HEK293 (cell line): Measurements from ENCODE around the gene SLX9.

ENCODE experiments used
- EGR2 ChIP-seq: fragments of 450-650 bp; formaldehyde crosslinking; IDR thresholded peaks from 2 replicates; pipeline ENCODE4 v1.5.1; 2016; ENCODE audit warnings: low read depth, missing biosample characterization, missing genetic modification characterization
- GLI4 ChIP-seq: fragments of 450-650 bp; formaldehyde crosslinking; IDR thresholded peaks from 2 replicates; pipeline ENCODE4 v1.5.1; 2016; ENCODE audit warnings: missing biosample characterization, missing genetic modification characterization
- INSM2 ChIP-seq: fragments of 450-650 bp; formaldehyde crosslinking; IDR thresholded peaks from 2 replicates; pipeline ENCODE4 v1.5.1; 2016; ENCODE audit warnings: missing biosample characterization, missing genetic modification characterization
- KLF9 ChIP-seq: fragments of 450-650 bp; formaldehyde crosslinking; IDR thresholded peaks from 2 replicates; pipeline ENCODE4 v1.5.1; 2016; ENCODE audit warnings: missing biosample characterization, missing genetic modification characterization, low read depth
- MYNN ChIP-seq: fragments of 450-650 bp; formaldehyde crosslinking; IDR thresholded peaks from 2 replicates; pipeline ENCODE4 v1.5.1; 2016; ENCODE audit warnings: missing biosample characterization, missing genetic modification characterization, borderline replicate concordance
- SALL2 ChIP-seq: fragments of 450-650 bp; formaldehyde crosslinking; IDR thresholded peaks from 2 replicates; pipeline ENCODE4 v1.5.0; 2017; ENCODE audit warnings: missing biosample characterization, mild to moderate bottlenecking, missing genetic modification characterization, borderline replicate concordance
- ZBTB17 ChIP-seq: fragments of 450-650 bp; formaldehyde crosslinking; IDR thresholded peaks from 2 replicates; pipeline ENCODE4 v1.5.1; 2016; ENCODE audit warnings: missing biosample characterization, missing genetic modification characterization
- ZBTB7A ChIP-seq: fragments of 450-650 bp; formaldehyde crosslinking; IDR thresholded peaks from 2 replicates; pipeline ENCODE4 v1.5.1; 2016; ENCODE audit warnings: low read depth, missing biosample characterization, missing genetic modification characterization
- ZBTB8A ChIP-seq: fragments of 450-650 bp; formaldehyde crosslinking; IDR thresholded peaks from 2 replicates; pipeline ENCODE4 v1.5.1; 2016; ENCODE audit warnings: missing biosample characterization, missing genetic modification characterization
- ZFHX2 ChIP-seq: fragments of 450-650 bp; formaldehyde crosslinking; conservative IDR thresholded peaks from 2 replicates; pipeline ENCODE4 v1.5.1; 2016; ENCODE audit warnings: missing biosample characterization, missing genetic modification characterization
- ZFP37 ChIP-seq: fragments of 450-650 bp; formaldehyde crosslinking; IDR thresholded peaks from 2 replicates; pipeline ENCODE4 v1.5.1; 2016; ENCODE audit warnings: missing biosample characterization, missing genetic modification characterization
- ZNF138 ChIP-seq: fragments of 450-650 bp; formaldehyde crosslinking; IDR thresholded peaks from 2 replicates; pipeline ENCODE4 v1.5.1; 2016; ENCODE audit warnings: missing biosample characterization, missing genetic modification characterization, borderline replicate concordance
- ZNF214 ChIP-seq: fragments of 450-650 bp; formaldehyde crosslinking; IDR thresholded peaks from 2 replicates; pipeline ENCODE4 v1.5.1; 2017; ENCODE audit warnings: missing biosample characterization, mild to moderate bottlenecking, missing genetic modification characterization, borderline replicate concordance
- ZNF266 ChIP-seq: fragments of 450-650 bp; formaldehyde crosslinking; IDR thresholded peaks from 2 replicates; pipeline ENCODE4 v1.5.1; 2016; ENCODE audit warnings: missing biosample characterization, missing genetic modification characterization, low read depth
- ZNF302 ChIP-seq: fragments of 450-650 bp; formaldehyde crosslinking; IDR thresholded peaks from 2 replicates; pipeline ENCODE4 v1.5.1; 2016; ENCODE audit warnings: missing biosample characterization, missing genetic modification characterization, low read depth
- ZNF324 ChIP-seq: fragments of 450-650 bp; formaldehyde crosslinking; IDR thresholded peaks from 2 replicates; pipeline ENCODE4 v1.5.1; 2016; ENCODE audit warnings: missing biosample characterization, missing genetic modification characterization
- ZNF449 ChIP-seq: fragments of 450-650 bp; formaldehyde crosslinking; IDR thresholded peaks from 2 replicates; pipeline ENCODE4 v1.5.1; 2017; ENCODE audit warnings: missing biosample characterization, mild to moderate bottlenecking, missing genetic modification characterization, moderate library complexity
- ZNF514 ChIP-seq: fragments of 450-650 bp; formaldehyde crosslinking; IDR thresholded peaks from 2 replicates; pipeline ENCODE4 v1.5.1; 2016; ENCODE audit warnings: missing biosample characterization, missing genetic modification characterization
- ZNF544 ChIP-seq: fragments of 450-650 bp; formaldehyde crosslinking; IDR thresholded peaks from 2 replicates; pipeline ENCODE4 v1.5.0; 2017; ENCODE audit warnings: missing biosample characterization, missing genetic modification characterization
- ZNF548 ChIP-seq: fragments of 450-650 bp; formaldehyde crosslinking; IDR thresholded peaks from 2 replicates; pipeline ENCODE4 v1.5.1; 2016; ENCODE audit warnings: missing biosample characterization, missing genetic modification characterization
- ZNF596 ChIP-seq: fragments of 450-650 bp; IDR thresholded peaks from 2 replicates; pipeline ENCODE4 v1.5.0; 2018; ENCODE audit warnings: missing biosample characterization, mild to moderate bottlenecking, missing genetic modification characterization, moderate library complexity
- ZNF707 ChIP-seq: fragments of 450-650 bp; formaldehyde crosslinking; IDR thresholded peaks from 2 replicates; pipeline ENCODE4 v1.5.1; 2016; ENCODE audit warnings: missing biosample characterization, missing genetic modification characterization
- ZNF747 ChIP-seq: fragments of 450-650 bp; formaldehyde crosslinking; IDR thresholded peaks from 2 replicates; pipeline ENCODE4 v1.5.1; 2016; ENCODE audit warnings: missing biosample characterization, missing genetic modification characterization
- ZNF76 ChIP-seq: fragments of 450-650 bp; formaldehyde crosslinking; IDR thresholded peaks from 2 replicates; pipeline ENCODE4; 2016; ENCODE audit warnings: low read depth, missing biosample characterization, missing genetic modification characterization, borderline replicate concordance
- ZSCAN30 ChIP-seq: fragments of 450-650 bp; IDR thresholded peaks from 2 replicates; pipeline ENCODE4 v1.5.1; 2018; ENCODE audit warnings: missing biosample characterization, mild to moderate bottlenecking, missing genetic modification characterization, moderate library complexity
- ZXDB ChIP-seq: fragments of 450-650 bp; formaldehyde crosslinking; IDR thresholded peaks from 2 replicates; pipeline ENCODE4 v1.5.1; 2016; ENCODE audit warnings: missing biosample characterization, missing genetic modification characterization
- TF ChIP-seq, protein P1 (sequence below): fragments of 450-650 bp; formaldehyde crosslinking; IDR thresholded peaks from 2 replicates; pipeline ENCODE4 v1.5.0; 2017; ENCODE audit warnings: missing biosample characterization, missing genetic modification characterization, borderline replicate concordance
- TF ChIP-seq, protein P2 (sequence below): fragments of 450-650 bp; formaldehyde crosslinking; IDR thresholded peaks from 2 replicates; pipeline ENCODE4 v1.5.1; 2016; ENCODE audit warnings: missing biosample characterization, missing genetic modification characterization
- TF ChIP-seq, protein P3 (sequence below): fragments of 450-650 bp; formaldehyde crosslinking; IDR thresholded peaks from 2 replicates; pipeline ENCODE4 v1.5.1; 2016; ENCODE audit warnings: missing biosample characterization, missing genetic modification characterization

Gene SLX9

GRCh38 chr21:44948426-44949120 is 8.7 kb downstream of the SLX9 start (continued):
- TF ChIP-seq SALL2 (tag by site-specific recombination) (no peak), ZNF596 (tag by site-specific recombination) (no peak), ZNF449 (tag by site-specific recombination) (no peak), ZFHX2 (tag by site-specific recombination) (peak; percentile 47), ZNF324 (no peak), ZNF302 (tag by site-specific recombination) (no peak), ZNF266 (tag by site-specific recombination) (no peak), EGR2 (peak; percentile 45; the same call in 1 of the 2 replicates), ZNF138 (tag by site-specific recombination) (no peak), ZSCAN30 (no peak), INSM2 (tag by site-specific recombination) (no peak), ZNF707 (no peak), ZNF214 (tag by site-specific recombination) (no peak), ZNF76 (no peak), ZNF548 (no peak), ZBTB8A (tag by site-specific recombination) (no peak), GLI4 (no peak), MYNN (tag by site-specific recombination) (no peak), ZBTB7A (tag by site-specific recombination) (no peak), ZNF747 (tag by site-specific recombination) (no peak), ZFP37 (tag by site-specific recombination) (no peak), ZNF544 (tag by site-specific recombination) (no peak), ZNF514 (tag by site-specific recombination) (no peak), KLF9 (tag by site-specific recombination) (no peak), ZBTB17 (tag by site-specific recombination) (peak; percentile 61), ZXDB (tag by site-specific recombination) (no peak)
- TF ChIP-seq, protein P1, sequence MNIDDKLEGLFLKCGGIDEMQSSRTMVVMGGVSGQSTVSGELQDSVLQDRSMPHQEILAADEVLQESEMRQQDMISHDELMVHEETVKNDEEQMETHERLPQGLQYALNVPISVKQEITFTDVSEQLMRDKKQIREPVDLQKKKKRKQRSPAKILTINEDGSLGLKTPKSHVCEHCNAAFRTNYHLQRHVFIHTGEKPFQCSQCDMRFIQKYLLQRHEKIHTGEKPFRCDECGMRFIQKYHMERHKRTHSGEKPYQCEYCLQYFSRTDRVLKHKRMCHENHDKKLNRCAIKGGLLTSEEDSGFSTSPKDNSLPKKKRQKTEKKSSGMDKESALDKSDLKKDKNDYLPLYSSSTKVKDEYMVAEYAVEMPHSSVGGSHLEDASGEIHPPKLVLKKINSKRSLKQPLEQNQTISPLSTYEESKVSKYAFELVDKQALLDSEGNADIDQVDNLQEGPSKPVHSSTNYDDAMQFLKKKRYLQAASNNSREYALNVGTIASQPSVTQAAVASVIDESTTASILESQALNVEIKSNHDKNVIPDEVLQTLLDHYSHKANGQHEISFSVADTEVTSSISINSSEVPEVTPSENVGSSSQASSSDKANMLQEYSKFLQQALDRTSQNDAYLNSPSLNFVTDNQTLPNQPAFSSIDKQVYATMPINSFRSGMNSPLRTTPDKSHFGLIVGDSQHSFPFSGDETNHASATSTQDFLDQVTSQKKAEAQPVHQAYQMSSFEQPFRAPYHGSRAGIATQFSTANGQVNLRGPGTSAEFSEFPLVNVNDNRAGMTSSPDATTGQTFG: no peak
- TF ChIP-seq, protein P2, sequence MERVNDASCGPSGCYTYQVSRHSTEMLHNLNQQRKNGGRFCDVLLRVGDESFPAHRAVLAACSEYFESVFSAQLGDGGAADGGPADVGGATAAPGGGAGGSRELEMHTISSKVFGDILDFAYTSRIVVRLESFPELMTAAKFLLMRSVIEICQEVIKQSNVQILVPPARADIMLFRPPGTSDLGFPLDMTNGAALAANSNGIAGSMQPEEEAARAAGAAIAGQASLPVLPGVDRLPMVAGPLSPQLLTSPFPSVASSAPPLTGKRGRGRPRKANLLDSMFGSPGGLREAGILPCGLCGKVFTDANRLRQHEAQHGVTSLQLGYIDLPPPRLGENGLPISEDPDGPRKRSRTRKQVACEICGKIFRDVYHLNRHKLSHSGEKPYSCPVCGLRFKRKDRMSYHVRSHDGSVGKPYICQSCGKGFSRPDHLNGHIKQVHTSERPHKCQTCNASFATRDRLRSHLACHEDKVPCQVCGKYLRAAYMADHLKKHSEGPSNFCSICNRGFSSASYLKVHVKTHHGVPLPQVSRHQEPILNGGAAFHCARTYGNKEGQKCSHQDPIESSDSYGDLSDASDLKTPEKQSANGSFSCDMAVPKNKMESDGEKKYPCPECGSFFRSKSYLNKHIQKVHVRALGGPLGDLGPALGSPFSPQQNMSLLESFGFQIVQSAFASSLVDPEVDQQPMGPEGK: no peak
- TF ChIP-seq, protein P3, sequence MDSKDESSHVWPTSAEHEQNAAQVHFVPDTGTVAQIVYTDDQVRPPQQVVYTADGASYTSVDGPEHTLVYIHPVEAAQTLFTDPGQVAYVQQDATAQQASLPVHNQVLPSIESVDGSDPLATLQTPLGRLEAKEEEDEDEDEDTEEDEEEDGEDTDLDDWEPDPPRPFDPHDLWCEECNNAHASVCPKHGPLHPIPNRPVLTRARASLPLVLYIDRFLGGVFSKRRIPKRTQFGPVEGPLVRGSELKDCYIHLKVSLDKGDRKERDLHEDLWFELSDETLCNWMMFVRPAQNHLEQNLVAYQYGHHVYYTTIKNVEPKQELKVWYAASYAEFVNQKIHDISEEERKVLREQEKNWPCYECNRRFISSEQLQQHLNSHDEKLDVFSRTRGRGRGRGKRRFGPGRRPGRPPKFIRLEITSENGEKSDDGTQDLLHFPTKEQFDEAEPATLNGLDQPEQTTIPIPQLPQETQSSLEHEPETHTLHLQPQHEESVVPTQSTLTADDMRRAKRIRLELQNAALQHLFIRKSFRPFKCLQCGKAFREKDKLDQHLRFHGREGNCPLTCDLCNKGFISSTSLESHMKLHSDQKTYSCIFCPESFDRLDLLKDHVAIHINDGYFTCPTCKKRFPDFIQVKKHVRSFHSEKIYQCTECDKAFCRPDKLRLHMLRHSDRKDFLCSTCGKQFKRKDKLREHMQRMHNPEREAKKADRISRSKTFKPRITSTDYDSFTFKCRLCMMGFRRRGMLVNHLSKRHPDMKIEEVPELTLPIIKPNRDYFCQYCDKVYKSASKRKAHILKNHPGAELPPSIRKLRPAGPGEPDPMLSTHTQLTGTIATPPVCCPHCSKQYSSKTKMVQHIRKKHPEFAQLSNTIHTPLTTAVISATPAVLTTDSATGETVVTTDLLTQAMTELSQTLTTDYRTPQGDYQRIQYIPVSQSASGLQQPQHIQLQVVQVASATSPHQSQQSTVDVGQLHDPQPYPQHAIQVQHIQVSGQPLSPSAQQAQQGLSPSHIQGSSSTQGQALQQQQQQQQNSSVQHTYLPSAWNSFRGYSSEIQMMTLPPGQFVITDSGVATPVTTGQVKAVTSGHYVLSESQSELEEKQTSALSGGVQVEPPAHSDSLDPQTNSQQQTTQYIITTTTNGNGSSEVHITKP (tag by site-specific recombination): 0 out of 2 replicates have a peak, but pooled peaks have one; percentile 30
